Naive thymus-derived CD4-positive, alpha-beta T cell (primary cell): ENCODE data around the gene KLF18. TPM values are rescaled to one million over a fixed set of nuclear protein-coding genes. Genes with fewer than 3 reads are reported as not detected.
"Not testable (repeated sequence)": the region's sequence is repeated elsewhere in the genome, so short reads cannot be mapped to it uniquely, and the experiment has no call there.

ENCODE experiments used
- ATAC-seq: fragments of 150-1000 bp; cut with Tn5 transposase; 2 replicates; pipeline ENCODE4 v1.10.0; 2021; ENCODE audit warnings: mild to moderate bottlenecking, moderate library complexity
- CTCF ChIA-PET: fragments of 350-600 bp; sonication (Branson Sonifier 250); formaldehyde crosslinking; loops from one replicate; lab custom pipeline; 2021; ENCODE audit warnings: antibody characterized with exemption; lab: Charles Lee
- POLR2A ChIA-PET: fragments of 350-600 bp; sonication (Branson Sonifier 250); formaldehyde crosslinking; loops from one replicate; lab custom pipeline; 2021; ENCODE audit warnings: antibody characterized with exemption, inconsistent platforms; lab: Charles Lee
- DNase-seq, 9 donors: peaks; one replicate each; pipeline versions ENCODE4 v3.0.0 to v3.0.0-alpha.2; 2020 to 2022; ENCODE audit warnings: mixed read lengths in 1 of 9
- H3K27ac ChIP-seq: one replicate; pipeline ENCODE4 v1.7.0; 2013; ENCODE audit warnings: mild to moderate bottlenecking, low read depth, low read length, moderate library complexity
- H3K27me3 ChIP-seq, 2 donors: one replicate each; pipeline ENCODE4 v1.7.0; 2013; ENCODE audit warnings: low read length in 2 of 2, mild to moderate bottlenecking in 2 of 2, moderate library complexity in 2 of 2; ENCODE audit not compliant: control insufficient read depth in 2 of 2, insufficient read depth in 2 of 2
- H3K36me3 ChIP-seq, 3 experiments: 1 replicate in 2 of 3; 2 replicates in 1 of 3; pipeline ENCODE4 v1.7.0; 2013; ENCODE audit warnings: low read length in 3 of 3, mild to moderate bottlenecking in 3 of 3, moderate library complexity in 1 of 3; ENCODE audit not compliant: insufficient read depth in 3 of 3, control insufficient read depth in 2 of 3
- H3K4me1 ChIP-seq, 2 donors: one replicate each; pipeline ENCODE4 v1.7.0; 2013; ENCODE audit warnings: low read length in 2 of 2, mild to moderate bottlenecking in 2 of 2, moderate library complexity in 1 of 2; ENCODE audit not compliant: control insufficient read depth in 2 of 2, insufficient read depth in 2 of 2
- H3K4me3 ChIP-seq: 2 replicates; pipeline ENCODE4 v1.7.0; 2013; ENCODE audit warnings: mild to moderate bottlenecking, low read length
- H3K9me3 ChIP-seq, 3 experiments: 1 replicate in 2 of 3; 2 replicates in 1 of 3; pipeline ENCODE4 v1.7.0; 2013; ENCODE audit warnings: low read length in 3 of 3; ENCODE audit not compliant: control insufficient read depth in 2 of 3
- H3K27ac Mint-ChIP-seq, 9 donors: one replicate each; pipeline ENCODE4 v1.8.0; 2020 to 2022; ENCODE audit warnings: mixed read lengths in 9 of 9, mild to moderate bottlenecking in 8 of 9, moderate library complexity in 5 of 9, inconsistent platforms in 2 of 9
- H3K27me3 Mint-ChIP-seq, 5 donors: one replicate each; pipeline ENCODE4 v1.8.0; 2021 to 2022; ENCODE audit warnings: mixed read lengths in 5 of 5, mild to moderate bottlenecking in 1 of 5
- H3K36me3 Mint-ChIP-seq, 5 donors: one replicate each; pipeline ENCODE4 v1.8.0; 2020 to 2022; ENCODE audit warnings: mixed read lengths in 5 of 5, mild to moderate bottlenecking in 3 of 5, inconsistent platforms in 1 of 5
- H3K4me1 Mint-ChIP-seq, 7 donors: one replicate each; pipeline ENCODE4 v1.8.0; 2020 to 2022; ENCODE audit warnings: mixed read lengths in 7 of 7, mild to moderate bottlenecking in 3 of 7, inconsistent platforms in 1 of 7
- H3K4me3 Mint-ChIP-seq, 10 donors: one replicate each; pipeline ENCODE4 v1.8.0; 2020 to 2022; ENCODE audit warnings: mild to moderate bottlenecking in 10 of 10, mixed read lengths in 10 of 10, moderate library complexity in 6 of 10, inconsistent platforms in 2 of 10
- H3K9me3 Mint-ChIP-seq, 11 donors: one replicate each; pipeline ENCODE4 v1.8.0; 2020 to 2022; ENCODE audit warnings: mixed read lengths in 11 of 11, mild to moderate bottlenecking in 4 of 11, inconsistent platforms in 1 of 11, moderate library complexity in 1 of 11
- intact Hi-C, 2 donors: fragments of 100-400 bp; cut with micrococcal nuclease; formaldehyde crosslinking; loops; one replicate each; pipeline ENCODE4 v1.15.1; 2023
- polyA plus RNA-seq, 2 donors: library from polyadenylated mRNA; unstranded; fragments of 300-500 nt; fragmentation: Illumina TruSeq; gene quantifications; one replicate each; pipeline ENCODE4 v1.2.3, GENCODE V29; 2021
- total RNA-seq, 6 experiments: library from RNA in 5 of 6; stranded (reverse) in 5 of 6; gene quantifications; 1 replicate in 5 of 6; 2 replicates in 1 of 6; pipeline ENCODE4 v1.2.3 and lab custom pipeline; 2021 to 2026

KLF18 gene
- total and polyA plus RNA-seq, 7 experiments from 2014 or later: not detected

DNA sequence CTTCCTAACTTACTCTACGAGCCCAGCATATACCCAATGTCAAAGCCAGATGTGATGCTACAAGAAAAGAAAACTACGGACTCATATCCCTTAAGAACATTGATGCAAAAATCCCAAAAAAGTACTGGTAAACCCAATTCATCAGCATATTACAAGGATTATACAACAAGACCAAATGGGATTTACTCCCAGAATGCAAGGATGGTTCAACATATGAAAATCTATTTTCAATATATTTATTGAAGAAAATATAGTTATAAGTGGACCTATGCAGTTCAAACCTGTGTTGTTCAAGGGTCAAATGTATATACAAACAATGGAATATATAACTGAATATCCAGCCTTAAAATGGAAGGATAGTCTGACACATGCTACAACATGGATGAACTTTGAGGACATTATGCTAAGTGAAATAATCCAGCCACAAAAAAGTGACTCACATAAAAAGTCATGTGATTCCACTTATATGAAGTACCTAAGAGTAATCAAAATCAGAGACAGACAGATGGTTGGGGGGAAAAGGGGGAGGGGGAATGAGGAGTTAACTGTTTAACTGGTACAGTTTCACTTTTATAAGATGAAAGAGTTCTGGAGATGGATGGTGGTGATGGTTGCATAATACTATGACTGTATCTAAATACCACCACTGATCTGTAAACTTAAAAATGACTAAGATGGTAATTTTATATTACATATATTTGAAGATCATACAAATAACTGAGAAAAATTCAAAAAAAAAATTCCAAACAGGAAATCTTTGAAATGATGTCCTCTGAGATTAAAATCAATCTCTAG is 3.7 kb upstream of the KLF18 start:
- no peak overlapping the region for H3K4me3 Mint-ChIP-seq
- CTCF ChIA-PET: no interaction called here
- H3K4me1 Mint-ChIP-seq: no peaks in the 10 kb centered on the region

DNA sequence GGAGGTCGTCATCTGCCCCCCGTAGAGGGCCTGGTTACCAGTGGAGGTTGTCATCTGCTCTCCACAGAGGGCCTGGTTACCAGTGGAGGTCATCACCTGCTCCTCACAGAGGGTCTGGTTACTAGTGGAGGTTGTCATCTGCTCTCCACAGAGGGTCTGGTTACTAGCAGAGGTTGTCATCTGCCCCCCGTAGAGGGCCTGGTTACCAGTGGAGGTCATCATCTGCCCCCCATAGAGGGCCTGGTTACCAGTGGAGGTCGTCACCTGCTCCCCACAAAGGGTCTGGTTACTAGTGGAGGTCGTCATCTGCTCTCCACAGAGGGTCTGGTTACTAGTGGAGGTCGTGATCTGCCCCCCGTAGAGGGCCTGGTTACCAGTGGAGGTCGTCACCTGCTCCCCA is 1.9 kb downstream of the KLF18 start:
- H3K27me3 ChIP-seq, ATAC-seq, POLR2A ChIA-PET, H3K9me3 ChIP-seq, CTCF ChIA-PET, intact Hi-C loops, H3K4me1 Mint-ChIP-seq, H3K4me3 Mint-ChIP-seq, DNase-seq, H3K36me3 Mint-ChIP-seq, H3K27ac Mint-ChIP-seq, H3K4me1 ChIP-seq, H3K4me3 ChIP-seq, H3K36me3 ChIP-seq, H3K27ac ChIP-seq: not testable (repeated sequence)
- Mint-ChIP-seq H3K27me3 (peaks cover 5 to 18% (median 12%) of the 10 kb centered on the region in 5 donors), H3K9me3 (peaks cover 4 to 13% (median 9%) of the 10 kb centered on the region in 11 donors)

More for the DNA sequence above, 3.7 kb upstream of the KLF18 start:
- H3K9me3 Mint-ChIP-seq: peaks cover 8 to 37% (median 22%) of the 10 kb centered on the region in 11 donors
- Histone ChIP-seq H3K4me3 (no peak overlapping the region), H3K36me3 (no peaks in the 10 kb centered on the region), H3K9me3 (peaks cover 0 to 17% (median 0%) of the 10 kb centered on the region in 3 experiments), H3K27me3 (no peaks in the 10 kb centered on the region), H3K27ac (no peak overlapping the region), H3K4me1 (no peaks in the 10 kb centered on the region)
- ATAC-seq: no peak
- H3K27me3 Mint-ChIP-seq: peaks cover 5 to 15% (median 14%) of the 10 kb centered on the region in 5 donors
- no peak for DNase-seq
- H3K36me3 Mint-ChIP-seq: peaks cover 0 to 7% (median 4%) of the 10 kb centered on the region in 5 donors
- no peak overlapping the region for H3K27ac Mint-ChIP-seq
- intact Hi-C loops: no loop called here
- POLR2A ChIA-PET: no interaction called here

DNA sequence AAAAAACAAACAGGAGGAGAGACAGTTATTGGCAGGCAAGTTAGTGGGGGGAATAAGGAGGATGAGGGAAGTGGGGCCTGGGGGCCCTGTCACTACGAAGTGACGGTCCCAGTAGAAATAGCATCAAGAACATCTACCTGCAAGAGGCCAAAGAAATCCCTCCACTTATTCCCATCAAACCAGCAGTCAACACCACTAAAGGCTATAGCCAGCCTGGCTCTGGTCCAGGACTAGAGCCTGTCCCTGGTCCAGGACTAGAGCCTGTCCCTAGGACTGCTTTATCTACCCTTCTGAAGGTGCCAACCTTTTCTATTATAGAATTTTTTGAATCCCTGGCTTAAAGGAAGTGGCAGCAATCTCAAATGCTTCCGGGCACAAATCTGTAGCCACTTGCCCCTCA is 3.2 kb downstream of the KLF18 start:
- no peak overlapping the region for H3K4me3 ChIP-seq
- H3K36me3 ChIP-seq: no peaks in the 10 kb centered on the region
- no peak for ATAC-seq
- DNase-seq: no peak
- no peaks in the 10 kb centered on the region for H3K9me3 ChIP-seq
- ChIA-PET POLR2A (no interaction called here), CTCF (no interaction called here)
- H3K27ac ChIP-seq: no peak overlapping the region
- Mint-ChIP-seq H3K36me3 (no peaks in the 10 kb centered on the region), H3K4me3 (no peak overlapping the region), H3K27ac (no peak overlapping the region), H3K4me1 (peaks cover 0 to 1% (median 0%) of the 10 kb centered on the region in 7 donors), H3K9me3 (peaks cover 0 to 4% (median 0%) of the 10 kb centered on the region in 11 donors), H3K27me3 (peaks cover 5 to 15% (median 12%) of the 10 kb centered on the region in 5 donors)
- no peaks in the 10 kb centered on the region for H3K27me3 ChIP-seq
- intact Hi-C loops: no loop called here
- no peaks in the 10 kb centered on the region for H3K4me1 ChIP-seq

DNA sequence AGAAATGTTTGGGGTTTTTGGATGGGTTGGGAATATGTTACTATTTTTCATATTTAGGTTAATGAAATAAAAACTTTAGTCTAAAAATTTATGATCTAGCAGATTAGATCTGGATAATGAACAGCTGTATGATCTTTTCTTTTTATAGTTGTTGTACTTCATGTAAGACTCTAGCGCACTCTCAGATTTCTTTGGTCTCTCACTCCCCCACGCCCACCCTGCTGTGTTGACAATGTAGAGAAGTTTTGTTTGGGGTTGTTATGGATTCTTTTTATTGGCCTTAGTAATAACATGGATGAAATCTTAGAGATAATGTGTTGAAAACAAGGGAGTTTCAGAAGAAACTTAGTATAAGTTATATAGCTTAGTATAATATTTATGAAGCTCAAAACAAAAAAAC is 5.5 kb downstream of the KLF18 start:
- intact Hi-C loops: no loop called here
- Histone ChIP-seq H3K36me3 (no peaks in the 10 kb centered on the region), H3K27me3 (no peaks in the 10 kb centered on the region), H3K27ac (no peak overlapping the region), H3K4me3 (no peak overlapping the region), H3K4me1 (no peaks in the 10 kb centered on the region), H3K9me3 (no peaks in the 10 kb centered on the region)
- DNase-seq (no peak), ATAC-seq (no peak)
- ChIA-PET CTCF (no interaction called here), POLR2A (no interaction called here)
- no peak overlapping the region for H3K4me3 Mint-ChIP-seq
- peaks cover 0 to 1% (median 0%) of the 10 kb centered on the region in 7 donors for H3K4me1 Mint-ChIP-seq
- H3K27me3 Mint-ChIP-seq: peaks cover 0 to 16% (median 8%) of the 10 kb centered on the region in 5 donors
- no peaks in the 10 kb centered on the region for H3K36me3 Mint-ChIP-seq
- H3K9me3 Mint-ChIP-seq: no peaks in the 10 kb centered on the region
- H3K27ac Mint-ChIP-seq: no peak overlapping the region

DNA sequence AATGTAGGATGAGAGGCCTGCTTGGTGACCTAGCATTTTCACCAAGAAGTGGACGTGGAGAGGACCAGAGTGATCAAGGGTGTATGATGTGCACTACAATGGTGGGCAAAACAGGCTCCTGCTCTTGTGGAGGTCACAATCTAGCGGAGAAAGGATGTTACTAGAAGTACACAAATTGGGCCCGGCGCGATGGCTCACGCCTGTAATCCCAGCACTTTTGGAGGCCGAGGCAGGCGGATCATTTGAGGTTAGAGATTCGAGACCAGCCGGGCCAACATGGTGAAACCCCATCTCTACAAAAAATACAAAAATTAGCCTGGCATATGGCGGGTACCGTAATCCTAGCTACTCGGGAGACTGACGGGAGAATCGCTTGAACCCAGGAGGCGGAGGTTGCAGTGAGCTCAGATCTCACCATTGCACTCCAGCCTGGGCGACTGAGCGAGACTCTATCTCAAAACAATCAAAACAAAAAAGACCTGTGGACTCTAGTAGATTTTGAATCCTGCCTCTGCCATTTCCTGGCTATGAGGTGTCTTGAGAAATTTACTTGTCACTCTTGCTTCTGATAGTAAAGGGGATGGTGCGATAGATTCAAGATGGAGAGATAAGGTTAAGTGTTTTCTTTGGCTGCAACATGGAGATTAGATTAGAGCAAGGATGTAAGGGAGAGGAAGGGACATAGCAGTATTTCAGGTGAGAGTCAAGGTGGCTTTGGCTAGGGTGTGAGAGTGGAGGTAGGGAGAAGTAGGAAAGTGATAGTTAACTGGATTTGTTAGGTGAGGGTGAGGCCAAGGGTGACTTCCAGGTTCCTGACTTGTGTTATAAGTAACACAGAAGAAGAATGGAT is 7.1 kb downstream of the KLF18 start:
- H3K27ac ChIP-seq: no peak overlapping the region
- no peak overlapping the region for H3K4me3 Mint-ChIP-seq
- H3K4me3 ChIP-seq: no peak overlapping the region
- no peak for ATAC-seq
- no peaks in the 10 kb centered on the region for H3K36me3 ChIP-seq
- no peak overlapping the region for H3K27ac Mint-ChIP-seq
- peaks cover 0 to 1% (median 0%) of the 10 kb centered on the region in 7 donors for H3K4me1 Mint-ChIP-seq
- ChIA-PET POLR2A (no interaction called here), CTCF (interaction anchor here (0.6 kb wide), 1 partner anchor 43 kb away, joined by 3 read pairs; no protein-coding TSS in a partner anchor)
- H3K27me3 ChIP-seq: no peaks in the 10 kb centered on the region
- DNase-seq: no peak
- H3K9me3 Mint-ChIP-seq: no peaks in the 10 kb centered on the region
- no peaks in the 10 kb centered on the region for H3K36me3 Mint-ChIP-seq
- peaks cover 0 to 26% (median 8%) of the 10 kb centered on the region in 5 donors for H3K27me3 Mint-ChIP-seq
- H3K9me3 ChIP-seq: no peaks in the 10 kb centered on the region
- intact Hi-C loops: no loop called here
- no peaks in the 10 kb centered on the region for H3K4me1 ChIP-seq

DNA sequence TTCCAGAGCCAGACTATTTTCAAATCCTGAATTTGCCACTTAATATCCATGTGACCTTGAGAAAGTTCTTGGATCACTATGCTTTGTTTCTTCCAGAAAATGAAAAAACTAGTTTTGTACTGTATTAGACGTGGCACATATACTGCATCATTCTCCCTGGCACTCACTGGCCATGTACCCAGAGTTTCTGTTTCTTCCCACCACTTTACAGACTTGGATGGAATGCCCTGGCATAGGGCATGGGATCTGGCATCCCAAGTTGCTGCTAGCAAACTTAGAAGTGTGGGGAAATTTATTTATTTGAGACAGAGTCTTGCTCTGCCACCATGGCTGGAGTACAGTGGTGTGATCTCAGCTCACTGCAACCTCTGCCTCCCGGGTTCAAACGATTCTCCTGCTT is 10.0 kb downstream of the KLF18 start:
- H3K36me3 Mint-ChIP-seq: no peaks in the 10 kb centered on the region
- Histone ChIP-seq H3K27ac (no peak overlapping the region), H3K36me3 (no peaks in the 10 kb centered on the region), H3K4me1 (no peaks in the 10 kb centered on the region), H3K9me3 (no peaks in the 10 kb centered on the region), H3K4me3 (no peak overlapping the region), H3K27me3 (no peaks in the 10 kb centered on the region)
- peaks cover 3 to 37% (median 14%) of the 10 kb centered on the region in 5 donors for H3K27me3 Mint-ChIP-seq
- intact Hi-C loops: no loop called here
- ATAC-seq (no peak), DNase-seq (no peak)
- ChIA-PET CTCF (no interaction called here), POLR2A (no interaction called here)
- H3K4me1 Mint-ChIP-seq: peaks cover 0 to 7% (median 4%) of the 10 kb centered on the region in 7 donors
- no peak overlapping the region for H3K27ac Mint-ChIP-seq
- H3K4me3 Mint-ChIP-seq: no peak overlapping the region
- peaks cover 0 to 1% (median 0%) of the 10 kb centered on the region in 11 donors for H3K9me3 Mint-ChIP-seq
